CD14-positive monocyte (primary cell): ENCODE measurements around the gene NELL1. TPM values are rescaled to one million over a fixed set of nuclear protein-coding genes. Genes with fewer than 3 reads are reported as not detected.

ENCODE experiments used
- DNase-seq, 3 donors: peaks; one replicate each; pipeline ENCODE4 v3.0.0-alpha.2; 2011 to 2022
- H2AFZ ChIP-seq: 2 replicates; pipeline ENCODE4 v1.6.0; 2012; ENCODE audit warnings: mild to moderate bottlenecking, low read depth, low read length, inconsistent platforms; ENCODE audit not compliant: insufficient read depth, poor library complexity, severe bottlenecking
- H3K27ac ChIP-seq, 2 donors: 1 replicate in 1 of 2; 2 replicates in 1 of 2; pipeline ENCODE4 v1.5.1; 2012 to 2013; ENCODE audit warnings: low read length in 2 of 2, control low read depth in 1 of 2, inconsistent platforms in 1 of 2, low read depth in 1 of 2, mild to moderate bottlenecking in 1 of 2
- H3K27me3 ChIP-seq, 2 donors: one replicate each; pipeline versions ENCODE4 v1.6.0 to v1.6.1; 2011 to 2013; ENCODE audit warnings: low read length in 2 of 2; ENCODE audit not compliant: control insufficient read depth in 2 of 2, insufficient read depth in 2 of 2
- H3K36me3 ChIP-seq, 2 donors: replicated peaks in 1 of 2; 1 replicate in 1 of 2; 2 replicates in 1 of 2; pipeline versions ENCODE4 v1.5.1 to v1.6.1; 2012 to 2013; ENCODE audit warnings: low read length in 2 of 2, control low read depth in 1 of 2, inconsistent platforms in 1 of 2, mild to moderate bottlenecking in 1 of 2; ENCODE audit not compliant: insufficient read depth in 2 of 2, control insufficient read depth in 1 of 2
- H3K4me1 ChIP-seq, 2 donors: 1 replicate in 1 of 2; 2 replicates in 1 of 2; pipeline versions ENCODE4 v1.5.1 to v1.6.1; 2012 to 2013; ENCODE audit warnings: low read length in 2 of 2, control low read depth in 1 of 2, inconsistent platforms in 1 of 2, mild to moderate bottlenecking in 1 of 2, moderate library complexity in 1 of 2; ENCODE audit not compliant: insufficient read depth in 2 of 2, control insufficient read depth in 1 of 2
- H3K4me2 ChIP-seq: replicated peaks from 2 replicates; pipeline ENCODE3; 2012; ENCODE audit warnings: low read length, moderate library complexity, mild to moderate bottlenecking; ENCODE audit not compliant: poor library complexity, severe bottlenecking; ENCODE audit errors: extremely low read depth
- H3K4me3 ChIP-seq, 3 experiments: fragments of 200-600 bp in 1 of 3; sonication (generic) in 1 of 3; replicated peaks in 1 of 3; 1 replicate in 2 of 3; 2 replicates in 1 of 3; pipeline ENCODE4 v1.5.1; 2011 to 2013; ENCODE audit warnings: low read length in 3 of 3, mild to moderate bottlenecking in 3 of 3, control low read depth in 2 of 3, low read depth in 2 of 3, inconsistent platforms in 1 of 3, moderate library complexity in 1 of 3
- H3K79me2 ChIP-seq: 2 replicates; pipeline ENCODE4 v1.6.0; 2012; ENCODE audit warnings: mild to moderate bottlenecking, control low read depth, inconsistent platforms, low read length, moderate library complexity; ENCODE audit not compliant: insufficient read depth
- H3K9ac ChIP-seq: 2 replicates; pipeline ENCODE4 v1.6.0; 2017; ENCODE audit warnings: low read length, mild to moderate bottlenecking; ENCODE audit not compliant: insufficient read depth, poor library complexity, severe bottlenecking
- H3K9me3 ChIP-seq, 2 donors: replicated peaks in 1 of 2; 1 replicate in 1 of 2; 2 replicates in 1 of 2; pipeline versions ENCODE4 v1.5.1 to v1.6.1; 2012 to 2013; ENCODE audit warnings: low read length in 2 of 2, control low read depth in 1 of 2; ENCODE audit not compliant: control insufficient read depth in 1 of 2, insufficient read depth in 1 of 2
- H4K20me1 ChIP-seq: 2 replicates; pipeline ENCODE4 v1.6.0; 2012; ENCODE audit warnings: mild to moderate bottlenecking, low read length, control low read depth, moderate library complexity; ENCODE audit not compliant: insufficient read depth
- H3K27ac Mint-ChIP-seq, 7 donors: one replicate each; pipeline ENCODE4 v1.8.0; 2020; ENCODE audit warnings: mild to moderate bottlenecking in 7 of 7, mixed read lengths in 7 of 7, moderate library complexity in 6 of 7, inconsistent platforms in 2 of 7
- H3K27me3 Mint-ChIP-seq, 3 donors: one replicate each; pipeline ENCODE4 v1.8.0; 2021 to 2022; ENCODE audit warnings: low read depth in 3 of 3, mild to moderate bottlenecking in 3 of 3, mixed read lengths in 3 of 3, moderate library complexity in 3 of 3, inconsistent platforms in 1 of 3
- H3K36me3 Mint-ChIP-seq, 2 donors: one replicate each; pipeline ENCODE4 v1.8.0; 2020; ENCODE audit warnings: mixed read lengths in 2 of 2, inconsistent platforms in 1 of 2, mild to moderate bottlenecking in 1 of 2
- H3K4me1 Mint-ChIP-seq: one replicate; pipeline ENCODE4 v1.8.0; 2020; ENCODE audit warnings: mild to moderate bottlenecking, mixed read lengths
- H3K4me3 Mint-ChIP-seq, 2 donors: one replicate each; pipeline ENCODE4 v1.8.0; 2020; ENCODE audit warnings: mild to moderate bottlenecking in 2 of 2, mixed read lengths in 2 of 2, moderate library complexity in 1 of 2
- H3K9me3 Mint-ChIP-seq, 7 donors: one replicate each; pipeline ENCODE4 v1.8.0; 2020 to 2022; ENCODE audit warnings: mixed read lengths in 7 of 7, mild to moderate bottlenecking in 6 of 7, moderate library complexity in 6 of 7, inconsistent platforms in 2 of 7
- CTCF ChIP-seq: fragments of 200-600 bp; IDR thresholded peaks from one replicate; pipeline ENCODE4 v1.8.0; 2022; ENCODE audit warnings: antibody characterized with exemption, mild to moderate bottlenecking
- WGBS: methylation state at CpG from one replicate; pipeline ENCODE4 v1.1.5; 2013; ENCODE audit warnings: missing lambda C conversion rate; ENCODE audit not compliant: insufficient coverage; 5-methylcytosine and 5-hydroxymethylcytosine counted together
- intact Hi-C, 2 donors: fragments of 100-400 bp; cut with micrococcal nuclease; formaldehyde crosslinking; loops; one replicate each; pipeline versions ENCODE4 v1.15.0 to v1.15.1; 2023
- polyA plus RNA-seq, 3 donors: library from polyadenylated mRNA; depleted of rRNA in 1 of 3; unstranded in 2 of 3; stranded (reverse) in 1 of 3; fragments of 300-500 nt in 2 of 3; fragments of >200 nt in 1 of 3; fragmentation: Illumina TruSeq in 2 of 3; gene quantifications; 1 replicate in 2 of 3; 2 replicates in 1 of 3; pipeline ENCODE4 v1.2.3, GENCODE V29; 2012 to 2021

The NELL1 gene
- polyA plus RNA-seq, 3 donors, result not detected

GRCh38 chr11:20864628-20865027 is 195.2 kb downstream of the NELL1 start:
- Mint-ChIP-seq H3K9me3 (peaks cover 0 to 11% (median 7%) of the 10 kb centered on the region in 7 donors), H3K27ac (no peak overlapping the region), H3K36me3 (no peaks in the 10 kb centered on the region), H3K4me1 (no peaks in the 10 kb centered on the region), H3K4me3 (no peak overlapping the region), H3K27me3 (no peaks in the 10 kb centered on the region)
- intact Hi-C loops, result no loop called here
- no peak overlapping the region for H3K4me3 ChIP-seq
- no peak for DNase-seq
- no peak overlapping the region for H2AFZ ChIP-seq
- H3K4me2 ChIP-seq, result no peak overlapping the region
- no peaks in the 10 kb centered on the region for H3K9me3 ChIP-seq
- no peaks in the 10 kb centered on the region for H3K79me2 ChIP-seq
- no peaks in the 10 kb centered on the region for H4K20me1 ChIP-seq
- no peak for TF ChIP-seq CTCF
- no peak overlapping the region for H3K9ac ChIP-seq
- H3K36me3 ChIP-seq, result no peaks in the 10 kb centered on the region
- no peak overlapping the region for H3K27ac ChIP-seq
- H3K4me1 ChIP-seq, result no peaks in the 10 kb centered on the region
- H3K27me3 ChIP-seq, result no peaks in the 10 kb centered on the region

GRCh38 chr11:20865161-20865560 is 195.8 kb downstream of the NELL1 start:
- Histone ChIP-seq H4K20me1 (no peaks in the 10 kb centered on the region), H3K4me2 (no peak overlapping the region), H3K9me3 (no peaks in the 10 kb centered on the region), H3K27ac (no peak overlapping the region), H3K4me3 (no peak overlapping the region), H2AFZ (no peak overlapping the region), H3K9ac (no peak overlapping the region), H3K4me1 (no peaks in the 10 kb centered on the region), H3K36me3 (no peaks in the 10 kb centered on the region), H3K27me3 (no peaks in the 10 kb centered on the region), H3K79me2 (no peaks in the 10 kb centered on the region)
- no peaks in the 10 kb centered on the region for H3K27me3 Mint-ChIP-seq
- H3K4me1 Mint-ChIP-seq, result no peaks in the 10 kb centered on the region
- no peak overlapping the region for H3K4me3 Mint-ChIP-seq
- H3K27ac Mint-ChIP-seq, result no peak overlapping the region
- H3K36me3 Mint-ChIP-seq, result no peaks in the 10 kb centered on the region
- 100% methylated on average over 1 of the region's 4 CpGs for WGBS
- intact Hi-C loops, result no loop called here
- DNase-seq, result no peak
- peaks cover 0 to 11% (median 7%) of the 10 kb centered on the region in 7 donors for H3K9me3 Mint-ChIP-seq
- no peak for TF ChIP-seq CTCF
